HL-60/S4 (cell line): Measurements from ENCODE around the gene ACSS3.

Source experiments
- in situ Hi-C: fragments of 300-500 bp; cut with MboI; formaldehyde crosslinking; loops from 2 replicates; pipeline ENCODE4 v1.14.3; 2022; ENCODE audit warnings: low sequenced_read_pairs

ACSS3 gene

GRCh38 chr12:81288651-81289050, 210.8 kb downstream of the ACSS3 start:
- in situ Hi-C loops = no loop called here

DNA sequence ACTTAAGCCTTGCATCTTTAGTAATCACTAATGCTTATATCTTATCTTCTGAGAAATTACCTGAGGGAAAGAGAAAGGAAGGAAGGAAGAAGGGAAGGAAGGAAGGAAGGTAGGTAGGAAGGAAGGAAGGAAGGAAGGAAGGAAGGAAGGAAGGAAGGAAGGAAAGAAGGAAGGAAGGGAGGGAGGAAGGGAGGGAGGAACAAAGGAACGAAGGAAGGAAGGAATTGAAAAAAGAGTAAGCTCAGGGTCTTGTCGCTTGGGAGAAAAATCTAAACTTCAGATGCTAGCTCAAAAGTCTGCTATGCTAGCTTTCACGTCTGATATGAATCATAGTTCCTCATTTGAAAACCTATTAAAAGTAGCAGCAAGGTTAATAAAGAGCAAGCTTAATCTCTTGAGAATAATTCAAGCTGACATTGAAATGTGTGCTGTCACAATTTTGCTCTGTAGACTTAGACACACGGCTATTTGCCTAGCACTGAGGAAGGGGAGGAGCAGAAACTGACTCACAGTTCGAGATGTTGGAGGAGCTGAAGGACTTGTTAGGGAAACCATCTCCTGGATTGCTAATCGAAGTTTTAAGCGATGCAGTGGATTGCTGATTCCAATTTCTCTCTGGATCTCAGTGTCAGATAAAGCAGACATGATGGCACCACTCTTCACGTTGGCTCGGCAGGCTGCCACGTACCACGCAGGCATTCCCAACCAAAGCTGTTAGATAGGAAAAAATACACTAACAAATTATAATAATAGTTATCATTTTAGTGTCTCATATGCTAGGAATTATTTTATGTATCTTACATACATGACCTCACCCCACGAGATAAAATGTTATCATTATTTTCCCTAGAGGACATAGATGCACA, 216.7 kb downstream of the ACSS3 start:
- in situ Hi-C loops = no loop called here

DNA sequence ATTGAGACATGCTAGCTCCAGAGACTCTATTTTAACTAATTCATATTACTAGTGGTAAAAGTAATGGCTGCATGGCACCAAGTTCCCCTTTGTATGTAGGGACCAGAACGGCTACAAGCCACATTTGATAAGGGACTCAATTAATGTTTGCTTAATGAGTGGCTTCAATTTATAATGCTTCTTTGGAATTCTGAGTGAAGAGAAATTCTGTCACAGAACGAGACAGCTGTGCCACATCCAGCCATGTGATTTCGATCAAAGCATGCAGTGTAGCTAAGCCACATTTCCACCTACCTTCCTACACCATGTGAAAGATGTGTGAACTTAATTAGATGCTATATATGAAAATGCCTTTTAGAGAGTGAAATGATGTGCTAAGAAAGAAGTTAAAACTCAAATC, 217.4 kb downstream of the ACSS3 start:
- in situ Hi-C loops = no loop called here

GRCh38 chr12:81296556-81297305, 218.9 kb downstream of the ACSS3 start:
- in situ Hi-C loops = no loop called here

DNA sequence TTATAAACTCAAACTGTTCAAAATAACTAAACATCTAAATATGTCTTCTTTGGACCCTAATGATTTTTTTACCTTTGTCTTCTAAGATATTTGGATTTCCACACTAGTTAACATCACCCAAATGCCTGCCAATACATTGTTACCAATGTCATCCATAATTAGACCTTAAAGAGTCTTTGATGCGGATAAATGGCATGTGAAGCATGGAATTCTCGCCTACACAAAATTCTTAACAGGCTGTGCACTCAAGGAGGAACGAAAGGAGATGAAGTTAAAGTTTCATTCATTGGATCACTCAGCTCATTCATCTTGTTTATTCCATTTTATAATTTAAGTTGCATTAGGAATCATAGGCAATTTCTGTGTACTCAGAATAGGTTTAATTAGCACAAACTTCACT, 219.7 kb downstream of the ACSS3 start:
- in situ Hi-C loops = no loop called here

GRCh38 chr12:81300454-81300853, 222.6 kb downstream of the ACSS3 start:
- in situ Hi-C loops = no loop called here

DNA sequence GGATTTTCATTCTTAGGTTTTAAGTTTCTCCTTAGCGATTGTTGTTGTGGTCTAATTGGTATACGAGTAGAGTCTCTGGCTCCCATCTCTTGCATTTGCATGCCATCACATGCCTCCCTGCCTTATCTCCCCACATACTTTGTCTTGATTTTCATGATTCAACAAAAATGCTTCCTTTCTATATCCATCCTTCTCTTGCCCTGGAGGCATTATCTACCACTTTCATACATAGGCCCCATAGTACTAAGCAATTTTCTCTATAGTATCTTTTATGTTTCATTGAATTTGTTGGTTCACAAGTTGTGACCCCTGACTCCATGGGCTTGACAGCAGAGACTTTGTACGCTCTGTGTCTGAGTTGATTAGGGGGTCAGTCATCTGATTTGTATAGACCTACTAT, 226.1 kb downstream of the ACSS3 start:
- in situ Hi-C loops = no loop called here
